GM18508 (cell line): ENCODE results near the gene OR5D14.

ENCODE experiments used
- ATAC-seq: cut with Tn5 transposase; IDR thresholded peaks from one replicate; pipeline ENCODE4 v1.9.1; 2021; ENCODE audit warnings: moderate number of reproducible peaks; ENCODE audit not compliant: insufficient read depth, unreplicated experiment

The OR5D14 gene

GRCh38 chr11:55795256-55795655 lies at the start of gene OR5D14:
Gene OR5D14 (plus strand): TSS chr11:55795556. CDS start chr11:55795556, 0 bp downstream.
- ATAC-seq, result no peak

DNA sequence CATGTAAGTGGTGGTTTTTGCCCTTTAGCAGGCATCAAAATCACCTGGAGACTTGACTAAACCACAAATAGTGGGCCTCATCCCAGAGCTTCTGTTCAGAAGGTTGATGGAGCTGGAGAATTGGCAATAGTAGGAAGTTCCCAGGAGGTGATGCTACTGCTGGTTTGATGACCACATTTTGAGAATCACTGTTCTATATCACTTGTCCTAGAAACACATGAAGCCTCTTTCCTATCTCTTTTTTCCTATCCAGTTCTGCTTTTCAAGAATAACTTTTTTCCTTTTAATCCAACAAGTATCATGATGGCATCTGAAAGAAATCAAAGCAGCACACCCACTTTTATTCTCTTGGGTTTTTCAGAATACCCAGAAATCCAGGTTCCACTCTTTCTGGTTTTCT lies 22.2 kb upstream of the OR5D14 start, which contains the start of gene OR5D13:
Gene OR5D13, plus strand, starts transcription at position 301 of the 400 bp plus-strand sequence. Its CDS starts 0 bp downstream, at position 301.
- ATAC-seq, result no peak

- no peak for ATAC-seq
These were observed 3.8 kb upstream of the OR5D14 start for GRCh38 chr11:55791606-55792005.

DNA sequence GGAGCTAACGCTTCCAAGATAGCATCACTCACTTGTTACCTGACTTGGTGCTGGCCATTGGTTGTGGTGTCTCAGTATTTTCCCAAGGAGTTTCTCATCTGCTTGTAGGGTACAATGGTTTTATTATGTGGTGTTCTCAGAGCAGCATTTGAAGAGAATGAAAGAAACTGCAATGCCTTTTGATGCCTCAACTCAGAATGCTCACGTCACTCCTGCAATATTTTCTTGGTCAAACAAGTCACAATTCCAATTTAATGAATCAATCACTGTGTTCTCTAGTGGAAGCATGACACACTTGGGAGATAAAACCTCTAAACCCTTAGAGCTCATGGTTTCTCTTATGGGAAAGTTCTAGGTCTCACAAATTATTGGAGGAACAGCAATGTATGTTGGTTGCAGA lies 2.0 kb upstream of the OR5D14 start:
- ATAC-seq, result no peak

DNA sequence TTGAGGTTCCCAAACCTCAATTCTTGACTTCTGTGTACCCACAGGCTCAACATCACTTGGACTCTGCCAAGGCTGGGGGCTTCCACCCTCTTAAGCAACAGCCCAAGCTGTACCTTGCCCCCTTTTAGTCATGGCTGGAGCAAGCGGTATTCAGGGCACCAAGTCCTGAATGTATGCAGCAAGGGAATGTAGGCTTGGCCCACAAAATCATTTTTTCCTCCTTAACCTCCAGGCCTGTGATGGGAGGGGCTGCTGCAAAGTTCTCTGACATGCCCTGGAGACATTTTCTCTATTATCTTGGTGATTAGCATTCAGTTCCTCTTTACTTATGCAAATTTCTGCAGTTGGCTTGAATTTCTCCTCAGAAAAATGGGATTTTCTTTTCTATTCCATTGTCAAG lies 10.9 kb downstream of the OR5D14 start:
- ATAC-seq, result no peak

- no peak for ATAC-seq
These were observed 15.7 kb downstream of the OR5D14 start, which contains the start of gene OR5L1 for GRCh38 chr11:55811067-55811466. Gene OR5L1 (plus strand): TSS chr11:55811367. CDS start chr11:55811467, 100 bp downstream.

DNA sequence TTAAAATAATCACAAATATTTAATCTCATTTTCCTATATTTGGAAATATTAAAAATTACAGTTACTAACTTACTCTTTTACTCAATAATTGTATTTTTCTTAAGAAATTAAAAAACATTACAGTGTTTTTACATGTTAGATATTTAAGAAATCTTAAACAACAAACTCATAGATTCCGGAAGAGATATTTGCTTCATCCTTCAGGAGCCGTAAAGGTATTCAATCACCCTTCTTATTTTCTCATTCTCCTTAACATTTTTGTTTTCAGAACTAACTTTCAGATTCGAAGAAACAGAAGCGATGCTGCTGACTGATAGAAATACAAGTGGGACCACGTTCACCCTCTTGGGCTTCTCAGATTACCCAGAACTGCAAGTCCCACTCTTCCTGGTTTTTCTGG lies 24.0 kb downstream of the OR5D14 start, which contains the start of gene OR5D18:
Gene OR5D18, plus strand, starts transcription at position 301 of the 400 bp plus-strand sequence. Its CDS starts 0 bp downstream, at position 301.
- ATAC-seq, result no peak

DNA sequence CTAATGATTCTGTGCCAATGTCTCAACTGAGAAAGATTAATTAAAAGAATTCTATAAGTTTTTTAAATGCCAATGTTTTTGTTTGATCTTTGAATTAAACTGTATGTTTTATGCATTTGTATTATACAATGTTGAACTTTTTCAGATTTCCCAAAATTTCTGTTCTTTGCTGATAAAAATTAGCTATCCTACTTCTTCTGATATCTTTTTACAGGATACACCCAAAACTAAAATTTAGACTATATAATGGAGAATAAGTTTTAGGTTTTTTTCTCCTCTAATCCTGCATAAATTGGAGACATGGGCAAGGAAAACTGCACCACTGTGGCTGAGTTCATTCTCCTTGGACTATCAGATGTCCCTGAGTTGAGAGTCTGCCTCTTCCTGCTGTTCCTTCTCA lies 31.6 kb downstream of the OR5D14 start, which contains the start of gene OR5L2:
Gene OR5L2, plus strand, starts transcription at position 301 of the 400 bp plus-strand sequence. Its CDS starts 0 bp downstream, at position 301.
- ATAC-seq, result no peak

DNA sequence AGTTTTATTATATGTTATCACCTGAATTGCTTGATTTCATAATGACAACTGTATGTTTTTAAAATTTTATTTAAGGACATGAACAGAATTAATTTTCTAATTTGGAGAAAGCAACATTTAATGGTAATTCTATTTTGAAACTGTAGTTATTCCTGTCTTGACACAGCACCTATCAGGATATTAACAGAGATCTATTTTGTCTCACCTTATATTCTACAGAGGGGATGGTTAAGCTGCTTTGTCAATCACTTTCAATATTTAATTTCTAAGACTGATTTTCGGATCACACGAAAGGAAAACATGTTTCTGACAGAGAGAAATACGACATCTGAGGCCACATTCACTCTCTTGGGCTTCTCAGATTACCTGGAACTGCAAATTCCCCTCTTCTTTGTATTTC lies 43.1 kb downstream of the OR5D14 start, which contains the start of gene OR5D16:
Gene OR5D16, plus strand, starts transcription at position 301 of the 400 bp plus-strand sequence. Its CDS starts 0 bp downstream, at position 301.
- ATAC-seq, result no peak
